Peyer's patch (tissue), 4 donors: ENCODE data around the gene HELB. TPM values are rescaled to one million over a fixed set of nuclear protein-coding genes. Genes with fewer than 3 reads are reported as not detected.

Experiments used
- DNase-seq, 3 donors: peaks; one replicate each; pipeline ENCODE4 v3.0.0-alpha.2; 2017 to 2019
- H3K27ac ChIP-seq, 4 donors: fragments of 200-600 bp; sonication (generic); one replicate each; pipeline ENCODE4 v1.5.1; 2016 to 2019
- H3K27me3 ChIP-seq, 2 donors: fragments of 200-600 bp; sonication (generic); one replicate each; pipeline ENCODE4 v1.5.1; 2019
- H3K36me3 ChIP-seq, 3 donors: fragments of 200-600 bp; sonication (generic); one replicate each; pipeline ENCODE4 v1.5.1; 2016 to 2019
- H3K4me1 ChIP-seq, 4 donors: fragments of 200-600 bp; sonication (generic); one replicate each; pipeline ENCODE4 v1.5.1; 2016 to 2019
- H3K4me3 ChIP-seq, 4 donors: fragments of 200-600 bp; sonication (generic); 1 replicate in 3 of 4; 2 replicates in 1 of 4; pipeline ENCODE4 v1.5.1; 2016 to 2019; ENCODE audit warnings: mild to moderate bottlenecking in 1 of 4
- H3K9me3 ChIP-seq, 4 donors: fragments of 200-600 bp; sonication (generic); one replicate each; pipeline ENCODE4 v1.5.1; 2016 to 2019; ENCODE audit warnings: mild to moderate bottlenecking in 1 of 4
- POLR2A ChIP-seq, 2 donors: fragments of 450-650 bp; IDR thresholded peaks; one replicate each; pipeline ENCODE4 v1.5.1; 2017; ENCODE audit warnings: antibody characterized with exemption in 2 of 2, mild to moderate bottlenecking in 2 of 2, moderate library complexity in 2 of 2
- total RNA-seq, 4 donors: library from RNA; depleted of rRNA; stranded (reverse); fragments of >200 nt; gene quantifications; one replicate each; pipeline ENCODE4 v1.1.0, GENCODE V29; 2016
- TF ChIP-seq, protein P1 (sequence below), 6 experiments: fragments of 450-650 bp in 4 of 6; fragments of 200-600 bp in 2 of 6; sonication (generic) in 1 of 6; IDR thresholded peaks; one replicate each; pipeline ENCODE4 v1.5.1; 2017 to 2019; ENCODE audit warnings: antibody characterized with exemption in 6 of 6, mild to moderate bottlenecking in 3 of 6, moderate library complexity in 1 of 6

The HELB gene
- total RNA-seq, 4 donors from 2014 or later, result 6.1 to 19.8 (median 8.3) TPM

GRCh38 chr12:66268562-66268961, 33.7 kb upstream of the HELB start:
- no peak for DNase-seq
- no peak overlapping the region for H3K27ac ChIP-seq
- no peak for TF ChIP-seq POLR2A (IDR thresholded peaks at IDR 0.05)
- TF ChIP-seq, protein P1, sequence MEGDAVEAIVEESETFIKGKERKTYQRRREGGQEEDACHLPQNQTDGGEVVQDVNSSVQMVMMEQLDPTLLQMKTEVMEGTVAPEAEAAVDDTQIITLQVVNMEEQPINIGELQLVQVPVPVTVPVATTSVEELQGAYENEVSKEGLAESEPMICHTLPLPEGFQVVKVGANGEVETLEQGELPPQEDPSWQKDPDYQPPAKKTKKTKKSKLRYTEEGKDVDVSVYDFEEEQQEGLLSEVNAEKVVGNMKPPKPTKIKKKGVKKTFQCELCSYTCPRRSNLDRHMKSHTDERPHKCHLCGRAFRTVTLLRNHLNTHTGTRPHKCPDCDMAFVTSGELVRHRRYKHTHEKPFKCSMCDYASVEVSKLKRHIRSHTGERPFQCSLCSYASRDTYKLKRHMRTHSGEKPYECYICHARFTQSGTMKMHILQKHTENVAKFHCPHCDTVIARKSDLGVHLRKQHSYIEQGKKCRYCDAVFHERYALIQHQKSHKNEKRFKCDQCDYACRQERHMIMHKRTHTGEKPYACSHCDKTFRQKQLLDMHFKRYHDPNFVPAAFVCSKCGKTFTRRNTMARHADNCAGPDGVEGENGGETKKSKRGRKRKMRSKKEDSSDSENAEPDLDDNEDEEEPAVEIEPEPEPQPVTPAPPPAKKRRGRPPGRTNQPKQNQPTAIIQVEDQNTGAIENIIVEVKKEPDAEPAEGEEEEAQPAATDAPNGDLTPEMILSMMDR (IDR thresholded peaks at IDR 0.05), result no peak
- no peak overlapping the region for H3K4me3 ChIP-seq
- H3K4me1 ChIP-seq, result no peaks in the 10 kb centered on the region
- no peaks in the 10 kb centered on the region for H3K36me3 ChIP-seq
- H3K9me3 ChIP-seq, result no peaks in the 10 kb centered on the region
- H3K27me3 ChIP-seq, result no peaks in the 10 kb centered on the region

DNA sequence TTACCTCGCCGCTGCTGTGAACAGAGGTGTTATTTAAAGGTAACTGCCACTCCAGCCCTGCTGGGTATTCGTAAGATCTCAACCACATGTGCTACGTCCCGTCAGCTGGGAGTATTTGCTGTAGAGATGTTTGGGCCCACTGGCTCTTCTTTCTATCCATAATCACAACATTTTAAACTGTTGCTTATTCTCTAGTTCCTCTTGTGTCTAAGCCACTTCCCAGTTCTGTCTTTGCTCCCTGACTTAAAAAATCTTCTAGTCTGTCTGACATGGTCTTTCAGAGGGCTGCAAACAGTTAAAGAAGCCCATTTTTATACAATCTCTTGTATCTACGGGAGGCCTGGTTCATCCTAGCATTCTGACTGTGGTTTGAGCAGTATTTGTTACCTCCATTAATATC, 33.2 kb upstream of the HELB start:
- no peak for DNase-seq
- Histone ChIP-seq H3K4me1 (no peaks in the 10 kb centered on the region), H3K9me3 (no peaks in the 10 kb centered on the region), H3K36me3 (no peaks in the 10 kb centered on the region), H3K27me3 (no peaks in the 10 kb centered on the region), H3K27ac (no peak overlapping the region), H3K4me3 (no peak overlapping the region)
- TF ChIP-seq, protein P1 (IDR thresholded peaks at IDR 0.05), result no peak
- no peak for TF ChIP-seq POLR2A (IDR thresholded peaks at IDR 0.05)

DNA sequence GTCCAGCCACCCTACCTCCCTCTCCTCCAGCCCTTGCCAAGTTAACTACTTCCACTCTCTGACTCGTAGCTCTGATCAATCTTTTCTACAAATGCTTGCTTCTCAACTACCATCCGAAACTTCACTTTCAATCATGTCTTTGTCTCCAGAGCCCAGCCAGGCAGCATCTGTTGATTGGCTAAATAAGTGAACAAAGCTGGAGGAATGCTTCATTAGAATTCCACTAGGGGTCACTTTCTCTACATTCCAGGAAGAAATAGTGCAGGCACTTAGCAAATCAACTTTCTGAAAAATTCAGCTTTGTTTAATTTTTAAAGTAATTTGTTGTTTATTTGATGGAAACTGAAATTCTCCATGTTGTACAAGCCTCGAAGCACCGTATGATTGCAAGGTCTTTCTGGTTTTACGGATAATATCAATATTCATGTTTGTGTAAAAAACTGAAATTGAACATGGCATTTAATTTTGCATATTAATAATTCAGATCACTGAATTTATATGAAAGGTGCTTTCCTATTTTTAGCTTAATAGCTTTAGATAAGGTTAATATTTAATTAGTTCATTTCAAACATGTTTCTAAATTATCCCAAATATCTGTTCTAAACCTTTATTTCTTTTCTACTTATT, 32.4 kb upstream of the HELB start:
- H3K9me3 ChIP-seq, result no peaks in the 10 kb centered on the region
- no peaks in the 10 kb centered on the region for H3K4me1 ChIP-seq
- H3K4me3 ChIP-seq, result no peak overlapping the region
- H3K27me3 ChIP-seq, result no peaks in the 10 kb centered on the region
- TF ChIP-seq, protein P1 (IDR thresholded peaks at IDR 0.05), result peak; percentile 27 to 78 (median 64)
- TF ChIP-seq POLR2A (IDR thresholded peaks at IDR 0.05), result no peak
- no peak for DNase-seq
- H3K27ac ChIP-seq, result no peak overlapping the region
- no peaks in the 10 kb centered on the region for H3K36me3 ChIP-seq

DNA sequence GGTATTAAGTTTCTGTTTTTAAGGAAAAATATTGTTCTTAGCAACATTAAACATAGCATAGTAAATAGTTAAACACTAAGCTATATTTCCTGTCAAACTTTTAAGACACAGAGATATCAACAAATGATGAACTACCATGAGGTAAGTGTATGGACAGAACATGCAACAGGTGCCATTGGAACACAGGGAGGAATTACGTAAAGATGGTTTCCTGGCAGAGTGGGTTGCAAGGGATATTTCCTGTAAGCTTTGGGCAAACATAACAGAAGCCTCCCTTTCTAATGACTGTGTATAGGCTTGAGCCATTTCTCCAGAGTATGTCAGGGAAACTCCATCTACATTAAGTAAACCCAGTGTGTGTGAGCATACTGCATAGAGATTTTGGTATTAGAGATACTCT, 31.7 kb upstream of the HELB start:
- Histone ChIP-seq H3K36me3 (no peaks in the 10 kb centered on the region), H3K27ac (no peak overlapping the region), H3K27me3 (no peaks in the 10 kb centered on the region), H3K4me3 (no peak overlapping the region), H3K4me1 (no peaks in the 10 kb centered on the region), H3K9me3 (no peaks in the 10 kb centered on the region)
- no peak for DNase-seq
- TF ChIP-seq, protein P1 (IDR thresholded peaks at IDR 0.05), result no peak
- TF ChIP-seq POLR2A (IDR thresholded peaks at IDR 0.05), result no peak

DNA sequence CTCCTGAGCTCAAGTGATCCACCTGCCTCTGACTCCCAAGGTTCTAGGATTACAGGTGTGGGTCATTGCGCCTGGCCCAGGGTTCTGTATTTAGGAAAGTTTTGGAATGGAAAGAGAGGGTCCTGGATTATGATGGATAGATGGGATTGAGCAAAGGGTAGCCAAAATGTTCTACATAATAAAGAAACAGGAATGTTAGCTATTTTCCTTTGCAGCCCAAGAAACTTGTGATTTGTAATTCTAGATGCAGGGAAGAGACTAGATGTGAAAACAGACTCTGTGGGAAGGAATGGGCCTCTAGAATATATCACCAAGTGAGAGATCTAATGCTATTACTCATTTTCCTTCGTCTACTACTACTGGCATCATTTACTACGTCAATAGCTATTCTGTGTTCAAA, 29.6 kb upstream of the HELB start:
- Histone ChIP-seq H3K36me3 (no peaks in the 10 kb centered on the region), H3K4me3 (no peak overlapping the region), H3K27ac (no peak overlapping the region), H3K9me3 (no peaks in the 10 kb centered on the region), H3K27me3 (no peaks in the 10 kb centered on the region), H3K4me1 (no peaks in the 10 kb centered on the region)
- no peak for DNase-seq
- TF ChIP-seq, protein P1 (IDR thresholded peaks at IDR 0.05), result no peak
- no peak for TF ChIP-seq POLR2A (IDR thresholded peaks at IDR 0.05)

DNA sequence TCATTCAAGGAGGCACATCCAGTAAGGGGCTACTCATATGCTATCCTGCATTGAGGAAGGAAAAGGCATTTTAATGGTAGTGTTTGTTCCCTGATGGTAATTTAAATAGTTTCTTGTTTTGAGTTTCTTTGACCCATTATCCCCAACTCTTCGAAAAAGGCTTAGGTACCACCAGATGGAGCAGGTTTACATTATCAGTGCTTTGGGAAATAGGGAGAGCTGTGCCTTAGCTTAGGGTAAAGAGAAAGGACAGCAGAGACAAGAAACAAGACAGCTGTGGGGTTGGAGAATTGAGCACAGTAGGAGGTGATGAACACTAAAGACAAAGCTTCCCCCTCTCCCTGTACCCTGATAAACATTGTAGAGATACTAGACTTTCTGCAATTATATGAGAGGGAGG, 29.1 kb upstream of the HELB start:
- H3K27me3 ChIP-seq, result no peaks in the 10 kb centered on the region
- TF ChIP-seq, protein P1 (IDR thresholded peaks at IDR 0.05), result no peak
- TF ChIP-seq POLR2A (IDR thresholded peaks at IDR 0.05), result no peak
- H3K4me1 ChIP-seq, result no peaks in the 10 kb centered on the region
- H3K27ac ChIP-seq, result no peak overlapping the region
- H3K36me3 ChIP-seq, result no peaks in the 10 kb centered on the region
- no peaks in the 10 kb centered on the region for H3K9me3 ChIP-seq
- no peak overlapping the region for H3K4me3 ChIP-seq
- DNase-seq, result no peak
